GM12874 (cell line): ENCODE results near the gene SLC9A5.

ENCODE experiments used
- TF ChIP-seq, protein P1 (sequence below): IDR thresholded peaks from 2 replicates; pipeline ENCODE4 v1.5.1; 2011; ENCODE audit warnings: low read depth, mild to moderate bottlenecking, control low read depth, low read length, moderate library complexity; ENCODE audit not compliant: insufficient read depth

The SLC9A5 gene

DNA sequence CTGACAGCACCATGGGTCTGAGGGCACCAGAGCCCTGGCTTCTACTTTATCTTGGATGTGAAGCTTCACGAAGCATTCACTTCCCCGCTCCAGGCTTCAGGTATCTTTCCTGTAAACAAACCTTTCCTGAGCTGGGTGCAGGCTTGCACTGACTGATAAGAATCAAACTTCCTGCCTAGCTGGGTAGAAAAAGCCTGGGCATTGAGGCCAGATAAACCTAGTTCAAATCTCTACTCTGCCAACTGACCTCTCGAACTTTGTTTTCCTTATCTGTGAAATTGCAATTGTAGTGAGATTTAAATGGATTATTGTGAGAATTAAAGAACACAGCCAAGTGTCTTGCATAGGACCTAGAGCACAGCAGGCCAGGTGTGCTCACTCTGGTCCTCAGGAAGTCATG is 24.8 kb upstream of the SLC9A5 start:
- TF ChIP-seq, protein P1, sequence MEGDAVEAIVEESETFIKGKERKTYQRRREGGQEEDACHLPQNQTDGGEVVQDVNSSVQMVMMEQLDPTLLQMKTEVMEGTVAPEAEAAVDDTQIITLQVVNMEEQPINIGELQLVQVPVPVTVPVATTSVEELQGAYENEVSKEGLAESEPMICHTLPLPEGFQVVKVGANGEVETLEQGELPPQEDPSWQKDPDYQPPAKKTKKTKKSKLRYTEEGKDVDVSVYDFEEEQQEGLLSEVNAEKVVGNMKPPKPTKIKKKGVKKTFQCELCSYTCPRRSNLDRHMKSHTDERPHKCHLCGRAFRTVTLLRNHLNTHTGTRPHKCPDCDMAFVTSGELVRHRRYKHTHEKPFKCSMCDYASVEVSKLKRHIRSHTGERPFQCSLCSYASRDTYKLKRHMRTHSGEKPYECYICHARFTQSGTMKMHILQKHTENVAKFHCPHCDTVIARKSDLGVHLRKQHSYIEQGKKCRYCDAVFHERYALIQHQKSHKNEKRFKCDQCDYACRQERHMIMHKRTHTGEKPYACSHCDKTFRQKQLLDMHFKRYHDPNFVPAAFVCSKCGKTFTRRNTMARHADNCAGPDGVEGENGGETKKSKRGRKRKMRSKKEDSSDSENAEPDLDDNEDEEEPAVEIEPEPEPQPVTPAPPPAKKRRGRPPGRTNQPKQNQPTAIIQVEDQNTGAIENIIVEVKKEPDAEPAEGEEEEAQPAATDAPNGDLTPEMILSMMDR, result no peak

DNA sequence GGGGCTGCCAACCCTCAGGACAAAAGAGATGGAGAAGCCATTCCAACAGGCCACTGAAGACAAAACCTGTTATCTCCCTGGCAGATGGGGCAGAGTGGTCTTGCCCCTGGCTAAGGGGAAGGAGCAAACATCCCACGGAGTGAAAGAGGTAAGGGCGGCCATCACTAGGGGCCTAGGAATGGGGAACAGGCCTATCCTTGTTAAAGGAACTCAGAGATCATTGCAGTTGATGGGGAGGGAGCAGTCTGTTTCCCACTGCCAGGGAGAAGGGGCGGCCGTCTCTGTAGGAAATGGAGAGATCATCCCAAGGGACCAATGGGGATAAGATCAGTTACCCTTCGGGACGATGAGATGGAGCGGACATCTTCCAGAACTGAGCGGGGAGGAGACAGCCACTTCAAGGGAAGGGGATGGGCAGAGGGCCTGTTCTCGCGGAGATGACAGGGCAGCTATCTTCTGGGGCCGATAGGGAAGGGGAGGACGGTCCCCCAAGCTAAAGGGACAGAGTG is 22.4 kb upstream of the SLC9A5 start:
- TF ChIP-seq, protein P1, result no peak

- TF ChIP-seq, protein P1, result no peak
Observed at GRCh38 chr16:67226804-67227566, 21.8 kb upstream of the SLC9A5 start, which contains the start of gene TMEM208. Gene TMEM208 (plus strand): TSS chr16:67227130. CDS start chr16:67227219, 89 bp downstream.

DNA sequence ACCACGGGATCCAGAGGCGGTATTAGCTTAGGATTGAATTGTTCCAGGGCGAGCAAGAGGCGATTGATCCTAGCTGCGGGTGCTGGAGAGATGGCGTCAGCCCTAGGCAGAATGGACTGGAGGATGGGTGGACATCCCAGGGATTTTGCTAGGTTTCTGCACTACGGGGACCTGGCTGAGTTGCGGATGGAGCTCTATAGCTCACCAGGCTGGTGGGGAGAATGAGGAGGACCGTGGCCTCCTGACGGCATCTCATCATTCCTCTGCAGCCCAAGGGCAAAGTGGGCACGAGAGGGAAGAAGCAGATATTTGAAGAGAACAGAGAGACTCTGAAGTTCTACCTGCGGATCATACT is 21.2 kb upstream of the SLC9A5 start:
- TF ChIP-seq, protein P1, result no peak

- TF ChIP-seq, protein P1, result no peak
Observed at GRCh38 chr16:67228034-67228785, 20.6 kb upstream of the SLC9A5 start.

- TF ChIP-seq, protein P1, result no peak
Observed at GRCh38 chr16:67228905-67229304, 19.9 kb upstream of the SLC9A5 start.

GRCh38 chr16:67229906-67230808 is 18.6 kb upstream of the SLC9A5 start:
- TF ChIP-seq, protein P1, result no peak
